Measurements from ENCODE around the gene MAL. TPM values are rescaled to one million over a fixed set of nuclear protein-coding genes. Genes with fewer than 3 reads are reported as not detected.
"Not testable (repeated sequence)": the region's sequence is repeated elsewhere in the genome, so short reads cannot be mapped to it uniquely, and the experiment has no call there.

The MAL gene
- total RNA-seq, 6 experiments from 2014 or later: not detected

DNA sequence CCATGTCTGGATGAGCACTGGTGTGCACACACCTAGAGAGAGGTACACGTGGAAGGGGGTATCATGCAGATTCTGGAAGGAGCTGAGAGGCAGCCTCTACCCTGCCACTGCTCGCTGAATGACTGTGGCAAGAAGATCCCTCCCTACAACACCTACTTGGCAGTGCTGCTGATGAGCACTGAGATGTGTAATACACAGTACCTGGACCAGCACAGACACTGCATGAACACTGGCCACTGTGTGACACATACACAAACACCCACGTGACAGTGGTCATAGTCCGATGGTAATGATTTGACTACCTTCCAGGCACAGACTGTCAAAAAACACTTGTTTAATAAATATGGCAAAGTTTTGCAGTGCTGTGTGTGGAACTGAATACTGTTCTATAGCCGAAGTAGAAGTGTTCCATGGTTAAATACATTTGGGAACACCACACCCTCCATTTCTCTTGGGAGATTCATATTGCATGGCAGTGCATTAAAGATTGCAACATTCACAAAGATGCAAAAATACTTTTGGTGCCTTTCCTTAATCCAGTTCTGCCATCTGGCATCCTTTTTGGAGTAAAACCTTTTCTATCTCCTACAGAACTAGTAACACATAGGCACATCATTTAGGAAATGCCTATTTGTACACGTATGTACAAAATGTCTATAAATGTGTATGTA lies 66.5 kb downstream of the MAL start:
- TF ChIP-seq, protein P1, sequence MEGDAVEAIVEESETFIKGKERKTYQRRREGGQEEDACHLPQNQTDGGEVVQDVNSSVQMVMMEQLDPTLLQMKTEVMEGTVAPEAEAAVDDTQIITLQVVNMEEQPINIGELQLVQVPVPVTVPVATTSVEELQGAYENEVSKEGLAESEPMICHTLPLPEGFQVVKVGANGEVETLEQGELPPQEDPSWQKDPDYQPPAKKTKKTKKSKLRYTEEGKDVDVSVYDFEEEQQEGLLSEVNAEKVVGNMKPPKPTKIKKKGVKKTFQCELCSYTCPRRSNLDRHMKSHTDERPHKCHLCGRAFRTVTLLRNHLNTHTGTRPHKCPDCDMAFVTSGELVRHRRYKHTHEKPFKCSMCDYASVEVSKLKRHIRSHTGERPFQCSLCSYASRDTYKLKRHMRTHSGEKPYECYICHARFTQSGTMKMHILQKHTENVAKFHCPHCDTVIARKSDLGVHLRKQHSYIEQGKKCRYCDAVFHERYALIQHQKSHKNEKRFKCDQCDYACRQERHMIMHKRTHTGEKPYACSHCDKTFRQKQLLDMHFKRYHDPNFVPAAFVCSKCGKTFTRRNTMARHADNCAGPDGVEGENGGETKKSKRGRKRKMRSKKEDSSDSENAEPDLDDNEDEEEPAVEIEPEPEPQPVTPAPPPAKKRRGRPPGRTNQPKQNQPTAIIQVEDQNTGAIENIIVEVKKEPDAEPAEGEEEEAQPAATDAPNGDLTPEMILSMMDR (IDR thresholded peaks at IDR 0.05): no peak
- no peak for DNase-seq
- Mint-ChIP-seq H3K27ac (no peak overlapping the region), H3K9me3 (peaks cover 5% of the 10 kb centered on the region; the same call in 1 of the 2 replicates), H3K4me1 (ENCODE audit: low read depth) (no peaks in the 10 kb centered on the region), H3K36me3 (ENCODE audit: low read depth) (peaks cover 34% of the 10 kb centered on the region), H3K4me3 (no peak overlapping the region), H3K27me3 (ENCODE audit: insufficient read depth) (no peaks in the 10 kb centered on the region)

DNA sequence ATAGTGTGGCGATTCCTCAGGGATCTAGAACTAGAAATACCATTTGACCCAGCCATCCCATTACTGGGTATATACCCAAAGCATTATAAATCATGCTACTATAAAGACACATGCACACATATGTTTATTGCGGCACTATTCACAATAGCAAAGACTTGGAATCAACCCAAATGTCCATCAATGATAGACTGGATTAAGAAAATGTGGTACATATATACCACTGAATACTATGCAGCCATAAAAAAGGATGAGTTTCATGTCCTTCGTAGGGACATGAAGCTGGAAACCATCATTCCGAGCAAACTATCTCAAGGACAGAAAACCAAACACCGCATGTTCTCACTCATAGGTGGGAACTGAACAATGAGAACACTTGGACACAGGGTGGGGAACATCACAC lies 72.8 kb downstream of the MAL start:
- not testable (repeated sequence) for H3K27ac Mint-ChIP-seq, H3K4me3 Mint-ChIP-seq
- H3K36me3 Mint-ChIP-seq (ENCODE audit: low read depth): peaks cover 67% of the 10 kb centered on the region

DNA sequence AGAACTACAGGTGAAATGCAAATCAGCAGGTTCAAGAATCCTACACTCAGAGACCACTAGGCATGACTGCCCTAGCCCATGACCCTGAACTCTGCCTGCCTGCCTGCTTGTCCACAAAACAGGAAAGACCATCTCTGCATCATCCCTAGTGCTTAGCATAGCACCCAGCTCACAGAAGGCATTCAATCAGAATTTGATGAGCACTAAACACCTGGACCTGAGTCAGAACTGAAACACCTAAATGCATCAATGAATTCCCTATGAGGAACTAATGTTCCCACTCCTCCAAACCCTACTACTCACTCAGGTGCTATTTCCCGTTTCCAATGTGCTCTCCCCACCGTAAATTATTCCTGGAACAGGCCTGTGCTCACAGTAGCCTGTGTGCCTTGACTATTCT lies 74.4 kb downstream of the MAL start:
- Mint-ChIP-seq H3K36me3 (ENCODE audit: low read depth) (peaks cover 53% of the 10 kb centered on the region), H3K27me3 (ENCODE audit: insufficient read depth) (peaks cover 1% of the 10 kb centered on the region; the same call in 1 of the 2 replicates), H3K9me3 (peaks cover 8% of the 10 kb centered on the region; the same call in 1 of the 2 replicates), H3K27ac (no peak overlapping the region), H3K4me3 (no peak overlapping the region), H3K4me1 (ENCODE audit: low read depth) (no peaks in the 10 kb centered on the region)
- DNase-seq: no peak
- TF ChIP-seq, protein P1 (IDR thresholded peaks at IDR 0.05): no peak

More for the DNA sequence above, 72.8 kb downstream of the MAL start:
- H3K4me1 Mint-ChIP-seq (ENCODE audit: low read depth); DNase-seq; H3K9me3 Mint-ChIP-seq; H3K27me3 Mint-ChIP-seq (ENCODE audit: insufficient read depth): not testable (repeated sequence)

Other genes with a start within 250 kb of the MAL start
- not detected for gene TEKT4, start 154.3 kb upstream of the MAL start, total RNA-seq (2021; fragmentation: NEBNext Ultra II Directional; extraction: Animal tissue kit (Norgen Biotek cat#: 25700))
- 10 to 100 TPM; 39.8 to 46.0 (median 41.3) TPM for gene MRPS5, start 96.1 kb downstream of the MAL start, total RNA-seq (2021; fragmentation: NEBNext Ultra II Directional; extraction: Animal tissue kit (Norgen Biotek cat#: 25700))
- gene ZNF514, start 134.1 kb downstream of the MAL start, total RNA-seq (2021; fragmentation: NEBNext Ultra II Directional; extraction: Animal tissue kit (Norgen Biotek cat#: 25700)): 1 to 10 TPM; 6.3 to 8.2 (median 7.1) TPM
- gene ZNF2, start 140.1 kb downstream of the MAL start, total RNA-seq (2021; fragmentation: NEBNext Ultra II Directional; extraction: Animal tissue kit (Norgen Biotek cat#: 25700)): 1 to 10 TPM; 3.8 to 5.0 (median 4.0) TPM
- under 1 TPM; 0.43 to 0.87 (median 0.62) TPM for gene ZNF892, start 181.8 kb downstream of the MAL start, total RNA-seq (2021; fragmentation: NEBNext Ultra II Directional; extraction: Animal tissue kit (Norgen Biotek cat#: 25700))
- under 1 TPM in 5 of 6 experiments, not detected in 1; 0.12 to 0.68 (median 0.35) TPM for gene PROM2, start 248.7 kb downstream of the MAL start, total RNA-seq (2021; fragmentation: NEBNext Ultra II Directional; extraction: Animal tissue kit (Norgen Biotek cat#: 25700))

Measured in HFFc6 (cell line).